Activated CD8-positive, alpha-beta memory T cell treated with anti-CD3 and anti-CD28 coated beads for 1 hour (primary cell): ENCODE results near the gene GTF2F2.
"Not testable (repeated sequence)": the region's sequence is repeated elsewhere in the genome, so short reads cannot be mapped to it uniquely, and the experiment has no call there.

ENCODE experiments used
- DNase-seq, 2 donors: peaks; one replicate each; pipeline ENCODE4 v3.0.0-alpha.2; 2020; ENCODE audit warnings: low read depth in 1 of 2; ENCODE audit errors: extremely low read depth in 1 of 2

The GTF2F2 gene

DNA sequence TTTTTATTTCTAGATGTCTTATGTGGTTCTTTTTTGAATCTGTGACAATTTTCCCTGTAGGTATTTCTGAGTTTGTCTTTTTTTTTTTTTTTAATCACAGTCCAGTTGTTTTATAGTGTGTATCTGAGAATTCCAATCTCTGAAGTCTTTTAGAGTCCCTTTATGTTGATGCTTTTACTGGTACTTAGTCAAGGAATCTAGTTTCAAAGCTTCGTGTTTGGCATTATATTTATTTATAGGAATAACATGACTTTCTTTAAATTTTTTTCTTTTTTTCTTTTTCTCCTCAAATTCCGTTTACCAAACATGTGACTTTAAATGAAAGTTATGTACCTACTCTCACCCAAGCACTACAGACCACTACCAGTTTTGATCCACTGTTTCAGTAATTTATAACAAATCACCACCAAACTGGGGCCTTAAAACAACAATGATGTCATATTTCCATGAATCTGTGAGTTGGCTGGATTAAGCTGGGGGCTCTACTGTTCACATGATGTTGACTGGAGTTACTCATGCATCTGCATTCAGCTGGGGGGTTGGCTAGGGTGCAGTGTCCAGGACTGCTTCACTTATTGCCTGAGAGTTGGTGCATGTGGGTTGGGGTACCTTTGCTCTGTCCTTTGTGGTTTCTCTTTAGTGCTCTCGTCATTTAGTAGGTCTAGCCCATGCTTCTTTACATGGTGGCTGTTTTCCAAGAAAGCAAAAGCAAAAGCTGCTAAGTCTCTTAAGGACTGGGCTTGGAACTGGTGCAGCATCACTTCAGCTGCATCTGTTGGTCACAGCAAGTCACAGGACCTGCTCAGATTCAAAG is 58.2 kb downstream of the GTF2F2 start:
- no peak for DNase-seq

DNA sequence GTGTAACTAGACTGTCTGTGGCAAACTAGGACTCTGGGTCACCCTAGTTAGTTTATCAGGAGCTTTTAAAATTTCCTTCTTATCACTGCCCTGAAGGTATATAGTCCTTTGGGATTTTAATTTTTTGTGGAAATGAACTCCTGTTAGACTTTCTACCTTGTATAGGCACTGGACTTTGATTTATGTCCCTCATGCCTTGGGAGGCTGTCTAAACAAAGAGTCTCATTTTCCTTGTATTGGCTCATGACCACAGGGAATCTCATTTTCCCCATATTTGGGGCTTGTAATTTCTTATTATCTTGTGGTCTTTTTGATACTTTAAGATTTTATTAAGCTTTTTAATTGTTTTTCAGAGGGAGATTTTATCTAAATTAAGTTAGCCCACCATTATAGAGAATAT is 59.1 kb downstream of the GTF2F2 start:
- no peak for DNase-seq

DNA sequence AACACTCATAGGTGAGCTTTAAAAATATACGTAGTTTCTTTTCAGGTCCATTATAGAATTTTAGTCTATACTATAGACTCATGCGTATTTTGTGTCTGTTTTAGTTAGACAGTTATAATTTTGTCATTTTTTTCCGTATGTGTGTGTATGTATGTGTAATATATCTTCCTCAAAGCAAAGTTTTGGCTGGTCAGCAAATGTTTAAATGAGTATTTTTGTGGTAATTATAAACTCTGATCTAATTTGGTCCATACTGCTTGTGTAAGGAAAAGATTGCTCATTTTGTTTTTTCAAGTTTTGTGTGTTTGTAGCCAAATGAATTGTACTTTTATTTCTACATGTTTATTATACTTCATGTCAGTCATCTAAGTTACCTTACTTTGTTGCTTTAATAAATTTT is 60.0 kb downstream of the GTF2F2 start:
- DNase-seq = no peak

- no peak for DNase-seq
Measured at GRCh38 chr13:45180713-45181601, 60.6 kb downstream of the GTF2F2 start.

DNA sequence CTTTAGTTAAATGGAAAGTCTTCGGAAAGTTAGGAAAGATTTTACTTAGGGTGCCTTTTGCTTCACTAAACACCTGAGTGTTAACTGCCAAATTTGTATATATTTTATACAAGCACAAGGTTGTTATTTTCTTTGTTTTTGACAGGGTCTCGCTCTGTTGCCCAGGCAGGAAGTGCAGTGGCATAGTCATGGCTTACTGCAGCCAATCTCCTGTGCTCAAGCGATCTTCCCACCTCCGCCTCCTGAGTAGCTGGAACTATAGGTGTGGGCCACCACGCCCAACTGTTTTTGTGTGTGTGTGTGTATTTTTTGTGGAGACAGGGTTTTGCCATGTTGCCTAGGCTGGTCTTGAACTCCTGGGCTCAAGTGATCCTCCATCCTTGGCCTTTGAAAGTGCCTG is 64.4 kb downstream of the GTF2F2 start:
- DNase-seq = no peak

DNA sequence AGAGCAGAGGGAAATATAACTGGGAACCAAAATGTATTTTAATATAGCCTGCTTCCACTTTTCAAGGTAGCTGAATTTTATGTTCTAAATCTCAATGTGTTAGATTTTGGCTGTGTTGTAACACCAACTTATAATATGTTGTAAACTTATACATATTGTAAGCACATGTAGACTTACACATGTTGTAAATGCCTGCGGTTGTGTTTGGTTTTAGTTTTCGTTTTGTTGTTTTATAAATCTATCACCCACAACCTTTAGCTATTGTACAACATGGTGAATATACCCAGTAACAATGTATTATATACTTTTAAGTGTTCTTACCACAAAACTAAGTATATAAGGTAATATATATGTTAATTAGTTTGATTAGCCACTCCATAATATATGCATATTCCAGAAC is 65.0 kb downstream of the GTF2F2 start:
- DNase-seq = no peak

GRCh38 chr13:45189077-45189476 is 68.8 kb downstream of the GTF2F2 start:
- not testable (repeated sequence) for DNase-seq

DNA sequence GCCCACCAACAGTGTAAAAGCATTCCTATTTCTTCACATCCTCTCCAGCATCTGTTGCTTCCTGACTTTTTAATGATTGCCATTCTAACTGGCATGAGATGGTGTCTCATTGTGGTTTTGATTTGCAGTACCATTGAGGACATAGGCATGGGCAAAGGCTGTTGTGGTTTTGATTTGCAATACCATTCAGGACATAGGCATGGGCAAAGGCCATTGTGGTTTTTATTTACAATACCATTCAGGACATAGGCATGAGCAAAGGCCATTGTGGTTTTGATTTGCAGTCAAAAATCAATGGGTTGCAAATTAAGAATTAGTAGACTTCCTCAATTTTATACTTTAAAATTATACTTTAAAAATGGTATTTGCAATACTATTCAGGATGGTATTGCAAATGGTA is 69.2 kb downstream of the GTF2F2 start:
- not testable (repeated sequence) for DNase-seq

DNA sequence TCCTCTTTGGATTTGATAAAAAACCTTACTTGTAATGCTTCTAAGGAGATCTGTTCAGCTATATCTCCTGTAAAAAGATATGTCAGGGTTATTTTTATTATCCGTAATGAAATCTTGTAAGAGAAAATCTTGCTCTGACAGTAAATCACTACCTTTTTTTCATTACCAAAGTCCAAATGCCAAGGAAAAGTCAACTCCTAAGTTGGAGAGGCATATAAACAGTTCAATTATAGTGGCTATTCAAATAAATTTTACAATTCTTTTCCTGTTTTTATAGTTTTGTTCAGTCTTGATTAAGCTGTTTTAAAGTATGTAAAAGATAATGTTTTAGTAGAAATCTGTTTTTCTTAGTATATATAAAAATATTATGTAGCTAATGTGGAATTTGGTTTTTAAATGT is 71.6 kb downstream of the GTF2F2 start:
- DNase-seq = no peak

DNA sequence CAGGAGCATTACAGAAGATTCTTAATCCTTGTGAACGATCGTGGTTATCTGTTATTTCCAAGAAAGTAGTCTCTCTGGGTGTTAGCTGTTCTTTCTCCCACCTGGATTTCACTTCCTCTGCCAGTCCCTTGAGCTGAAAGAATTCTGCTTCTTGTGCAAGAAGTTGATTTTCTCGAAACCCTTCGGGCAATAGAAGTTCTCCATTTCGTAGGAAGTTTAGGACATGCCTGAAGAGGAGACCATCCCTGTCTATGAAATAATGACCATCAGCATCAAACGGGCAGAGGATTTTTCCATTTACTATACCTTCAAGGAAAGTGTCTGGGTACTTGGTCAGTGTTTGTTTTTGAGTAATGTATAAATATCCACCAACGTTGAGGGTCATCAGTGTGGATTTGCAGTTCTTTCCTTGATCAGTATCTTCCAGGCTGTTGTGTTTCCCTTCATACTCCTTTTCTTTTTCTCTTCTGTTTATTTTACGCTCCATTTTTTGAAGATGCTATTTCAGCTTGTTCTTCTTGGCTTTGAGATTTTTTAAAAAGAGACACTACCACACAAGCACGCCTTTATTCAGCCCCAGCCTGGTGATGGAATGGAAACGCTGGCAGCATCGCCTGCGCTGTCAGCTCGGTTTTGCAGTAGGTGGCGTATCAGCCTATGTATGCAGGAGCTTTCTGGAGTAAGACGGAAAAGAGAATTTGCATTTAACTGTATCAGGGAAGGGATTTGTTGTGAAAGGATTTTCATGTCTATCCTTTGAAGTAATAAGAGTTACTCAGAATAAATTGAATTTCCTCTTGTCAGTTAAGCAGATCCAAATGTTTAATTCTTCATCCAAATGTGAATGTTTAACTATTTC is 74.0 kb downstream of the GTF2F2 start:
- no peak for DNase-seq

DNA sequence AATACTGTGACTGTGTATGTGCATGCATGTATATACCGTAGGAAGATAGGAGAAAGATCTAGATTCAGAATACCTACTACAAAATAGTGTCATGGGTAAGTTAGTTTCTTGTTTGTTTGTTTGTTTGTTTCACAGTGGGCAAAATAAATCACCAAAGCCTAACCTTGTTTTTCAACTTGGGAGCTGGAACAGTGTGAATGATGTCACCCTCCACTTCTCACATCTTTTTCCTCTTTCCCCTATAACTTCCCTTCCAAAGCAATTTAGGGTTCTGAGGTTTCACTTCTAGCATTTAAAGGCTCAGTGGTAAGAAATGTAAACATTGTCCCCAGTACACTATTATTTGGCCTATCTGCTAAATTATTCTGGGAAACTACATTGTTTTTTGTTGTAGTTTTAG is 75.1 kb downstream of the GTF2F2 start:
- DNase-seq = no peak

GRCh38 chr13:45196096-45196495 is 75.8 kb downstream of the GTF2F2 start:
- DNase-seq = no peak

DNA sequence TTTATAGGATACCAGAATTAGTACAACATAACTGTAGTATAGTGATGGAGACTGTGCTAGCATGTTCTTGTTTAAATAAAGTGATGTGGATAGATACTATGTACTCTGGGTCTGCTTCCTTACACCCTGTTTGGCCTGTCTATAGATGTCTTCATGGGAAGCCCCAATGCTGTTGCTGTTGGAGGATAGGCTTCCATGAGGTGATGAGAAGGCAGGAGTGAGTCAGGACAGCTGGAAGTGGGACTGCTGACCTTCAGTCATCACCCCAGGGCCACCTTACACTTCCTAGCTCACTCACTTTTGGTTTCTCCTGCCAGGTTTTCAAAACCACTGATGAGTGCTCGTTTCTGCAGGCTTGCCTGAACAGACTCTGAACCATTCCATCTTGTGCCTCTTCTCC is 76.3 kb downstream of the GTF2F2 start:
- no peak for DNase-seq

- no peak for DNase-seq
Measured at GRCh38 chr13:45198041-45198440, 77.7 kb downstream of the GTF2F2 start.

DNA sequence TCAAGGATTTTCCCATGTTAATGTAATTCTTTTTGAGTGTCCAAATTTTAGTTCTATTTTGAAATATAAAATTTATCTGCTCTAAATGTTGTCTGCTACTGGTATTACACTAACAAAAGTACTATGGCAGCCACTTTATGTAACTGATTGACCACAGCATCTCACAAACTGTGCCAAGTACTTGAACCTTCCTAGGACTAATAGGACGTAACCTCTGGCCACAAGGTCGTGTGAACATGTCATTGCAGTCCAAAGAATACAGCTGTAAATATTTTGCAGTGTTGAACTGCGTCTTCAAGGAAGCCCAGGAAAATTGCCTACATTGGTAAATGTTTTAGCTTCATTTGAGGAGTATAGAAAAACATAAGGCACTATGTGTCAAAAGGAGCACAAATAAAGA is 78.6 kb downstream of the GTF2F2 start:
- DNase-seq = no peak

DNA sequence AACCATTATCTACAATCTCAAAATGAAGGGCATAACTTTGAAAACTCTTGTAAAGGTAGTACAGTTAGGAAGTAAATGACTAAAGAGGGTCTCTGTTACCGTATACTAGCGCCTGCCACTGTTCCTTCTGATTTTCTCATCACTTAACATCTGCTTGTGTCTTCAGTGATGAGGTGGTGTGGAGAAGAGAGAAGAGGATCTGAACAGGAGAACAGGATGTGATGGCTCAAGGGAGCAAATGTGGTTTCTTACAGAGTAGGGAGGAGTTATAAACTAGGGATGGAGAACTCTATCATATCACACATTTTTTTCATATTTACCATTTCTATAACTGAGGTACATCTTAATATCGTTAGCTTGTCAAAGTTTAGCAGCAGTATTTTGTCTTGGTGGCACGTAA is 79.4 kb downstream of the GTF2F2 start:
- DNase-seq = no peak

DNA sequence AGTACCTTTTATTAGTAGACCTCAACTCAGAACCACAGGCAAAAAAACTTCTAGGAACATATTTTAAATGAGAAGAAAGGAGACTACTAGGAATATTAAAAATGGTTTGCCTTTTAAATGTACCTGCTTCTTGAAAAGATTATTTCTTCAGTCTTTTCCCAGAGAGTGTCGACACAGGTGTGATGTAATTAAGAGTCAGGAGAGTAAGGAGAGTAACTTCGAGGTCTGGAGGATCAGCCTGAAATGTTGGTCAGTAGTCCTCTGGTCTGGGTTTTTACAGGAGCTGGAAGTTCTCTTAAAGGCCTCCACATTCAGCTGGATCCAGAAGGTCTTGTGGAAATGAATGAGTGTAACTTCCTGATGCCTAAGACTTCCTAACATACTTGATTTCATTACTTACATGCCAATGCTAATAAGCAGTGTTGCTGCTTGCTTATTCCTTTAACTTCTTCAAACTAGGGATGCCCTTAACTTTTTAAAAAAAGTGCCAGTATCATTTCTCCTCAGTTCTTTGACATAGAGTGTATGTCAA is 80.5 kb downstream of the GTF2F2 start, which contains the start of gene KCTD4:
Gene KCTD4 (minus strand): TSS at position 345 of the 532 bp plus-strand sequence. CDS start 6,478 bp downstream, outside the sequence.
- DNase-seq = no peak

DNA sequence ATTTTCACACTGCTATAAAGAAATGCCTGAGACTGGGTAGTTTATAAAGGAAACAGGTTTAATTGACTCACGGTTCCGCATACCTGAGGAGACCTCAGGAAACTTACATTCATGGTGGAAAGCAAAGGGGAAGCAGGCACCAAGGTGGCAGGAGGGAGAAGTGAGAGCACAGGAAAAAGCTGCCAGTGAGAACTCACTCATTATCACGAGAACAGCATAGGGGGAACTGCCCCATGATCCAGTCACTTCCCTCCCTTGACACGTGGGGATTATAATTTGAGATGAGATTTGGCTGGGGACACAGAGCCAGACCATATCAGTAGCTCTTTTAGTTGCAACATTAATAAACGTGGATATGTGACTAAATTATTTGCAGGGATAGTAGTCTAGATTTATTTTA is 84.8 kb downstream of the GTF2F2 start:
- DNase-seq = no peak

DNA sequence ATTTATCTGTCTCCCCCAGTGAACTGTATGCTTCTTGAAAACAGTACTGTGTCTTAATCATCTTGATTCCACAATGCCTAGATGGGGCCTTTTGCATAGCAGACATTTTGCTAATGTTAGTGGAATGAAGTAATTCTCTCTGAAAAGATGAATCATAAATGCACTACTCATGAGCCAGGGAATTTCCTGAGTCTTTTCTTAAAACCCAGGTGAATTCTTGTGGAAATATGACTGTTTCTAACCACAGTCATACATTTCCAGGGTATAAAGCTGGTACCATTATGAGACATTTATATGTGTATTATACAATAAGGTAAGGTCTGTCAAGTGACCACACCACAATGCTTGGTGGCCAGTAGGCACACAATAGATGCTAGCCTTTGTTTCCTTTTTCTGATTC is 86.0 kb downstream of the GTF2F2 start:
- DNase-seq = no peak

- DNase-seq = no peak
Measured at GRCh38 chr13:45207319-45207718, 87.0 kb downstream of the GTF2F2 start.

DNA sequence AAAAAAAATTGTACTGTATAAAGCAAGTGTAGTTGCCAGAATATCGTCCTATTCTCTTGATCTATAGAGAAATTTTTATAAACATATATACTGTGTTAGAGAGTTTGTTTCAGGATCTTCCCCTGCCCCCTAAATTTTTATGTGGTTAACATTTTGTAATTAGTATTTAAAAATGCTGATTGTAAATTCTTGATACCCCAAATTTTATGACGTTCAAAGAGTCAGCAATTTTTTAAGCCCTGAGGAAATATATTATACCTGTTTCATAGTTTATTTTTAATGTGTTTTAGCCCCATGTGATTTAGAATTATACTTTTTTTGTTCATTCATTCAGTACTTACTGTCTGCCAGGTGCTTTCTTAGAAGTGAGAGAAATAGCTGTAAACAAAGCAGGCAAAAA is 87.8 kb downstream of the GTF2F2 start:
- DNase-seq = no peak
